Left renal pelvis (tissue), 4 donors: ENCODE measurements around the gene NTNG1. TPM values are rescaled to one million over a fixed set of nuclear protein-coding genes. Genes with fewer than 3 reads are reported as not detected.

Source experiments
- DNase-seq, 4 donors: peaks; one replicate each; pipeline ENCODE4 v3.0.0-alpha.2; 2013; ENCODE audit warnings: low read depth in 4 of 4, low spot score in 3 of 4
- polyA plus RNA-seq, 4 donors: library from polyadenylated mRNA; unstranded; fragments of 120-200 nt; gene quantifications; one replicate each; pipeline ENCODE4 v1.2.1, GENCODE V29; 2013; ENCODE audit not compliant: insufficient read length in 4 of 4

Gene NTNG1
- polyA plus RNA-seq, 4 donors, result 13.1 to 33.6 (median 27.5) TPM

- DNase-seq, result no peak
These were observed 301.7 kb downstream of the NTNG1 start for GRCh38 chr1:107442551-107442950.

DNA sequence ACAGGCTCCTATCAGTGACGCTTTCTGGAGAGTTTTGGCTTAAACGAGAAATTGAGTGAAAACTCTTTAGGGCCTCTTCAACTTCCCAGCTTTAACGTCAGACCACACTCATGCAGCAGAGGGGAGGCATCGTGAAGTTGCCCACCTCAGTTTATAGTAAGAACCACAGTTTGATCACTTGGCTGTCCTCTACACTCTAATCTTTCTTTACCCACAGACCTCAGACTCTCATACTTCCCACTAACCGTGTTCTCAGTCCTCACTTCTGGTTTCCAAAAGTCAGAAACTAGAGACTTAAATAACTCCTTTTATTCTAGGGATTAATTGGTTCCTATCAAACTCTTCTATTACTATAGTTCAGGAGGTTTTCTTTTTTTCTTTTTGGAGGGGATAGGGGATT is 302.2 kb downstream of the NTNG1 start:
- no peak for DNase-seq

DNA sequence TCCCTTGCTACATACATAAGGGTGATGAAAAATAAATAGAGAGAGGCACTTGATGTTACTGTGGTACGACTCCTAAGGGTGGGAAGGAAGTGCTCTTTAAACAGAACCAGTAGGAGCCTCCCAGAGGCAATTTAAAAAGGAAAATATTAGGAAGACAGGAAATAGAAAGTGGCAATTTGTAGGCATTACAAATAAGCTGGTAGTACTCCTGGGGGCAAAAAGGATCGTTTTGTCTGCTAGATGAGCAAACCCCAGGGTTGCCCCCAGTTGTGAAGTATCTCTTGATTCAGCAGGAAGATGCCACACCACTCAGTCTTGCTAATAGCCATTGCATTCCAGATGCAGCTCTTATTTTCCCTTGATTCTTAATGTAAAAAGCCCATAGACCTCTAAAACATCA is 303.0 kb downstream of the NTNG1 start:
- no peak for DNase-seq

DNA sequence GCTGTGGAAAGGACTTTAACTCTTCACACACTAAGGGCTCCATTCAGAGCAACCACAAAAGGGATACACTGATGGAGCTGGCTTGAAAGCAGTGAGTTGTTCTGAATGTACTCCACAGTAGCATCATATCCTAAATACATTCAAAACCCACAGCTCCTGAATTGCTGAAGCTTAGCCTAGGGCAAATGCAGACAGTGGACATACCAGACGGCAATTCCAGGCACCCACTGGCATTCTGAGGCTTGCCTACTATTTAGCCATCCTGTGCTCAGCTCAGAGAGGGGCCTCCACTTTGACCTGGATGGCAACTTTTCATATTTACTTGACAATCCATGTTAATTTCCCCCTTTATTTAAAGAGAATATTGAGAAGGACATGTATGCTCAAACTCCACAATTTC is 303.5 kb downstream of the NTNG1 start:
- no peak for DNase-seq

DNA sequence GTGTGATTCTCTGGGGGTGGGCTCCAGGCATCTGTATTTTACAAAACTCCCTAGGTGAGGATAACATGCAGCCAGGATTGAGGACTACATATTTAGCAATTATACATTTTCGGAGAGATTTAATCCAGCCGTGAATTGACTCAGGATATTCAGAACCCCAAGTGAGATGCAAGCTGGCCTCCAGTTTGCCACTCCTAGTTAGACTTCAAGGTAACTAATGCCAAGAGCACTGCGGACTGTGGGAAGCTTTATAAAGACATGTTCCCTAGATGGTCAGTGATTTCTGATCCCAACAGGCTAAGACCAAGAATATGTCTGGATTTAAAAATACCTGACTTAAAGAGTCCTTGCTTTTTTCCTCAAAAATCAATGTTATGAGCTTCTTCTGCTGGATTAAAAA is 308.5 kb downstream of the NTNG1 start:
- DNase-seq, result no peak

DNA sequence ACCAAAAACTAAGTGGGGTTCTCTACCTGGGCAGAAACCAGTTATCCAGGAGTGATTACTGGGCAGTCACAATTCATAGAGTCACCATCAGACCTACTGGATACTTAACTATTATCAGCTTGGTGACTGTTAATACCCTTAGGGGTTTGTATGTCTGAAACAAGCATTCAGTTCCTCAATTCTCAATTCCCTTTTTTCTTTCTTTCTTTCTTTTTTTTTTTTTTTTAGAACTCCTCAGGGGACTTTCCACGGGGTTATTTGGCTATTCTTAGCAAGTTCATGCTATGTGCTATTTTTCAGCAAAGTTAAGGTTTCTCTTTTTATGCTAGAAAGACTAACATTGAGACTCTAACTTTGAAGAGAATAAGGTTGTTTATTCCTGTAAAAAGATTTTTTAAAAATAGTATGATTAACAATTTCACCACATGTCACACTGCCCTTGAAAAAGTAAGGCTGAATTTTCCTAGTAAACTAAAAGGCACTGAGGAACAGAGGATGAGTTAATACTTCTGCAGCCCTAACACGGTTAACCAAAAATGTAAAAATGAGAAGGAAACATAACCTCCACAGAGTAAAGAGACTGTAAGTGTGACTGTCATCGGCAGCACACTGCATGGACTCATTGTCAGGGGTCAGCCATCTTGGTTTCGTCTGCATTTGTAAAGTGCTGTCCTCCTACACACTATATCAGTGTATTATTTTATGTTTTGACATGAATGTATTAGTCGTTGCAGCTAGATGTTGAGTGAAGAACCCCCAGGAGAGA is 310.2 kb downstream of the NTNG1 start:
- no peak for DNase-seq

DNA sequence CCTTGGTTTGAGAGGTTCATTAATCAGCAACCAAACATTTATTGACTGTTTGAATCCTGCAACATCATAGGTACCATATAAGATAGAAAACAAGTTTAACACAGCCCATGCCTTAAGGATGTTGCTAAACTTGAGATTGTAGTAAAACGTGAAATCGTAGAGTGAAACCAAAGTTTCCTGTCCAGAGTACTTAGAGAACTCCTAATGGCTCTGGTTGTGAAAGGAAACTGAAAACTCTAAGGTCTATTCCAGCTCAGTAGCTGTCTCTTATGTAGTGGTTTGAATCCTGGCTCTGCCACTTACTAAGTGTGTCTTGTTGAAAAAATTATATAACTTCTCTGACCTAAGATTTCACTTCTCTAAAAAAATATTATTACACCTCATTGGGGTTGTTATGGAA is 310.9 kb downstream of the NTNG1 start:
- no peak for DNase-seq

DNA sequence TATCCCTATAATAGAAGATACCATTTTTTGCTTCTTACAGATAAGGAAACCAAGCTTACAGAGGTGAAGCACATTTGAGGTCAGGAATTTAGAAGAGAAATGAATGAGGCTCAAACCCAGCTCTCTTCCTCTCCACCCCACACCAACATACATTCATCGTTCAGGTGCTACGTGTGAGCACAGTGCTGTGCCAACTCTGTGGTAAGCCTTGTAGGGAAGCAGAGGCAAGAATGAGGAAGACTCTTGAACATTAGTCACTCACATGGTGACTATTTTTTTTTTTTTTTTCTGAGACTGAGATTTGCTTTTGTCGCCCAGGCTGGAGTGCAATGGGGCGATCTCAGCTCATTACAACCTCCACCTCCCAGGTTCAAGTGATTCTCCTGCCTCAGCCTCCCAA is 314.0 kb downstream of the NTNG1 start:
- DNase-seq, result no peak

DNA sequence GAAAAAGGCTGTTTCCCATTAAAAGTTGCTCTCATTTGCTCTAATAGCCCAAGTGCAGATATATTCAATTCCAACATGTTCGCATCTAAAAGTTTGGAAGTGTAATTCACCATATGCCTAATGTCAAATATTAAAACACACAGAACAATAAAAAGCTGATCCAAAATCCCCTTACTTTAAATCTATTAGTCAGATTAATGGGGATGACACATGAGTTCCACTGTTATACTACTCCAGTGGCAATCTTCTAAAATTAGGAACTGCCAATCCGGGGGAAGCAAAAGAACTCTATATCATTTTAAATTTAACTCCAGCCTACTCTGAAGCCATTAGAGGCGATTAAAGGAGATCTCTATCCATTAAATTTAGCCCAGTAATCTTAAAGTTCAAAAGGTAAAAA is 317.1 kb downstream of the NTNG1 start:
- DNase-seq, result no peak

DNA sequence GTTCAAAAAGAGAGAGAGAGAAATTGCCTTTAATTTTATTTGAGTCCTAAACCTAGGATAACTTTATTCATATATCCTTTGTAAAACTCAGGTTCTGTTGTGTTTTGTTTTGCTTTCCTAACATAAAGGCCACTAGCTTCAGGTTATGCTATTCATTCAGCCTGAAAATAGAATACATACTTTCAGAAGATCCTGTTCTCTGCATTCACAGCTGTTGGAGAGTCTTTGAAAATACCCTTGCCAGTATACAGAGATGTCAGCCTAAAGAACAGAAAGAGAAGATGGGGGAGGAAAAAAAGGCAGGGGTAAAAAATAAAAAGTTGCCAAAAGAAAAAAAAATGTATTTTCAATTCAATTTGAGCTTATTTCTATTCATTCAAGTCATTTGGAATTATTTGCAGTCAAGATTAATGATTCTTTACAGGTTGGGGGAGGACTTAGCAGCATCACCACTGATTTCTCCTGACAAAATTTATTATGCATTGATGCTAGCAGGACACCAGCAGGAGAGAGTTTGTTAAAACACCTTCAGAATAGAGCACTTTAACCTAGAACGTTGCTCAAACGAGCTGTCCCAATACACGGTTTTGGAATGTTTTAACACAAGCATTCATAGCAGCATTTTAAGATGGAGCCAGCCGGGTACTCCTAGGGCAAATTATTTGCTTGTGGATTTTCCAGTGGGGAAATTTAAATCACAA is 318.5 kb downstream of the NTNG1 start:
- no peak for DNase-seq

GRCh38 chr1:107460035-107460434 is 319.2 kb downstream of the NTNG1 start:
- DNase-seq, result no peak

GRCh38 chr1:107464827-107465226 is 324.0 kb downstream of the NTNG1 start:
- no peak for DNase-seq

GRCh38 chr1:107467286-107467685 is 326.4 kb downstream of the NTNG1 start:
- no peak for DNase-seq

- DNase-seq, result no peak
These were observed 327.0 kb downstream of the NTNG1 start for GRCh38 chr1:107467811-107468210.

DNA sequence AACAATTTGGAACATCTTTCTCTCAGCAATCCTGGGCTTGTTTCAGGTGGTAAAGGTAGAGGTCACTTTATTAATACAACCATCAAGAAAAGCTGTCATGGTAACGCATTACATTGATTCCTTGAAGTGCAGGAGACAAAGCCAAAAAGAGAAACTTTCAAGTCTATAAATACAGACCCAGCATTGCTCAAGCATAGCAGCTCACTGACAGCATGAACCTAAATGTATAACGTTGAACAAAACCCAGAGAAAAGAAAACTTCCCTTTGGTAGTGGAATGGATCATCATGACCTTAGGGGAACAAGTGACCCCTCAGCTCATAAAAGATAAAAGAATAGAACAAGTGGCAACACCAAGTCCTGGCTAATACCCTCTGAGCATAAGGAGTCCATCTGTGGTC is 332.2 kb downstream of the NTNG1 start:
- no peak for DNase-seq

DNA sequence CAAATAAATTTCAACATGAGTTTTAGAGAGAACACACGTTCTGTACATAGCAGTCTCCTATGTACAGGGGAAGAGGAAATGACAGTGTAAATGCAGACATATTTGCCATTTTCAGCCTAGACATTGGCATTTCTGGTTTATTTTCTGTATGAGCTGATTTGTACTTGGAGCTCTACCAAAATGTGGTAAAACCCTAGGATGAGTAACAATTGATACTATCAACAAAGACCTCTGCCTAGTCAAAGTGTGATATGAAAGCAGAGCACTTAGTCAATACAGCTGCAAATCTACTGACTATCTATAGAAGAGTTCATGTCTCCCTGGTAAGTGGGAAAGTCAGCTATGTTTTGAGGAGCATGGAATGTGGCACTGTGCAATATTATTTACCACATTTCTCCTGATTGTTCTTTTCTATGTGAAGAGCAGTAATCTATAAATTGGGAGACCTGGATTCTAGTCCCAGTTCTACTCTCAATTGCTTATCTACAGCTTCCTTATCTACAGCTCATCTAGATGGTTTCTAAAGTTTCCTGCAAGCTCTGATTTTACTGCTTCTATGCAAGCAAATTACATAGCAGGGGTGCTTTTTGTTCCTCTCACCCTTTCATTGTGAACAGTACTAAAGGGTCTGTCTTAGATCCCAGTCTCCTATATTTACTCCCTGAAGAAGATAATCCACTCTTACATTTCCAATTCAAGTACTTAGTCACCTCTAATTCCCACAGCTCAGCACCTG is 334.2 kb downstream of the NTNG1 start:
- no peak for DNase-seq

DNA sequence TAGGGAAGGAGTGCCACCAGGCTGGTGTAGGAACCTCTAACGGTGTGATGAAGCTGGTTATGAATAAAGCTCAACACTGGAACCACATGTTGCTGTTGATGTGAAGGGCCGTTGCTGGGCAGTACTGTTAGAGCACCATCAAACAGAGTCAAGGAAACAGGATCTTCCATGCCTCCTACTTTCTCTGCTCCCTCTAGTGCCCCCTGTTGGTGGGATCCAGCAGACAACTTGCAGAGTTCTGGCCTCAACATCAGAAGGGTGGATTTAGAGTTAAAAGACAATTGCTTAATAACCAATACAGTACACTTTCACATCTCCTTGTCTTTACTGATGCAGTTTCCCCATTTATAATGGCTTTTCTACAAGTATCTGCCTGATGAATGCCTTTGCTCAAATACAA is 336.4 kb downstream of the NTNG1 start:
- no peak for DNase-seq

DNA sequence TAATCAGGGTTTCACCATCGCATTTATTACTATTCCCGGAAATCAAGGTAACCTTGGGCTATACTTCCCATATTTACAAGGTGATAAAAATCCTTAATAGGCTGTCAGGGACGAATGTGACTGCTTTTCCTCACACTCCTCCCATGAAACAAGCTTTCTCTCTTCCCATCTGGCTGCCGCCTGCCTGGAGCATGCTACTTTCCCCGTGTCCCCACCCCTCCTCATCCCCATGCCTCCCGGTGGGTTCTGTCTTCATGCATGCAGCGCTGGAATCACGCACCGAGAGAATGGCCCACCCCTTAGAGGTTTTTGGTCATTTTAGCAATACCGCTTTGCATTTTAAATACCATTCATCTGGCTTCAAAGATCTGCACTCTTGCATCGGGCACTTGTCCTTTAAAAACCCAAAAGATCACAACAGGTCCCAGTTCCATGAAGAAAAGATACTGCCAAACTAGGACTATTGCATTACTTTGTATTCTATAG is 339.1 kb downstream of the NTNG1 start:
- no peak for DNase-seq

- no peak for DNase-seq
These were observed 339.9 kb downstream of the NTNG1 start for GRCh38 chr1:107480548-107481415.

GRCh38 chr1:107481756-107482384 is 341.0 kb downstream of the NTNG1 start:
- DNase-seq, result no peak
